Type B pancreatic cell (in vitro differentiated cells): ENCODE measurements around the gene RGS7BP. TPM values are rescaled to one million over a fixed set of nuclear protein-coding genes. Genes with fewer than 3 reads are reported as not detected.

Experiments used
- DNase-seq: peaks from one replicate; pipeline ENCODE4 v3.0.0; 2021; ENCODE audit warnings: mixed read lengths; ENCODE audit not compliant: unreplicated experiment; ENCODE audit errors: extremely low spot score
- H3K27ac Mint-ChIP-seq: 2 replicates; pipeline ENCODE4 v1.8.0; 2021; ENCODE audit warnings: mild to moderate bottlenecking, mixed read lengths
- H3K27me3 Mint-ChIP-seq: 2 replicates; pipeline ENCODE4 v1.8.0; 2021; ENCODE audit warnings: mixed read lengths
- H3K36me3 Mint-ChIP-seq: 2 replicates; pipeline ENCODE4 v1.8.0; 2021; ENCODE audit warnings: mixed read lengths
- H3K4me1 Mint-ChIP-seq: one replicate; pipeline ENCODE4 v1.8.0; 2021; ENCODE audit warnings: mixed read lengths; ENCODE audit not compliant: unreplicated experiment
- H3K4me3 Mint-ChIP-seq: 2 replicates; pipeline ENCODE4 v1.8.0; 2021; ENCODE audit warnings: mild to moderate bottlenecking, mixed read lengths
- H3K9me3 Mint-ChIP-seq: 2 replicates; pipeline ENCODE4 v1.8.0; 2021; ENCODE audit warnings: mixed read lengths
- total RNA-seq: library from RNA; stranded (reverse); gene quantifications from 2 replicates; pipeline ENCODE4 v1.2.1, GENCODE V29; 2021; ENCODE audit warnings: low replicate concordance
- TF ChIP-seq, protein P1 (sequence below): fragments of 200-600 bp; sonication (generic); conservative IDR thresholded peaks from 2 replicates; pipeline ENCODE4 v1.5.0; 2021; ENCODE audit warnings: antibody characterized with exemption, mild to moderate bottlenecking

Gene RGS7BP
- total RNA-seq, 1 donor from 2014 or later: 2.0 TPM

DNA sequence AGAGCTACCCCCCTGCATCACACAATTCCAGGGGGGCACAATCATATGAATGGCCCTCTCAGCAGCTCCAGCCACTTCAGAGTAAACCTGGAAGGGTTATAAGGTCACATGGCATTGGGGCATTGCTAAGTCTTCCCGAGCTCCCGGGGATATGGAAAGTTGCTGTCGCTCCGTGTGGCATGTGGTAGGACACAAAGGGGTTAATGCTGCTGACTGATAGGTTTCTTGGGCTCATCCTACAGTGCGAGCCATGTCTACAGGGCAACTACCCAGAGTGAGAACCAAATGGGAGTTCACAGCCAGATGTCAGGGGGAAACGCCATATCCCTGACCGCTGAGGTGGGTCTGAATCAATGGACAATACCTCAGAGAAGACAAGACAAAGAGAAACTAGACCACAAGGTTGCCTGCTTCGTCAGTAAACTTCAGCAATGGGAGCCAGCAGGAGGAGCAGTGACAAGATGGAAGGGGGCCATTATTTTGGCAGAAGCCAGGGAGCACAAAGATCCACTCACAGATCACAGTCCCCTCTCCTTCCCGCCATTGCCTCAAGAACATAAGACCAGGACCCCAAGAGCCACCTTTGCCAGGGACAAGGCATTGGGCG lies 132.1 kb downstream of the RGS7BP start:
- no peaks in the 10 kb centered on the region for H3K9me3 Mint-ChIP-seq
- DNase-seq: no peak
- H3K27ac Mint-ChIP-seq: no peak overlapping the region
- no peaks in the 10 kb centered on the region for H3K4me1 Mint-ChIP-seq
- H3K36me3 Mint-ChIP-seq: no peaks in the 10 kb centered on the region
- no peak overlapping the region for H3K4me3 Mint-ChIP-seq
- TF ChIP-seq, protein P1, sequence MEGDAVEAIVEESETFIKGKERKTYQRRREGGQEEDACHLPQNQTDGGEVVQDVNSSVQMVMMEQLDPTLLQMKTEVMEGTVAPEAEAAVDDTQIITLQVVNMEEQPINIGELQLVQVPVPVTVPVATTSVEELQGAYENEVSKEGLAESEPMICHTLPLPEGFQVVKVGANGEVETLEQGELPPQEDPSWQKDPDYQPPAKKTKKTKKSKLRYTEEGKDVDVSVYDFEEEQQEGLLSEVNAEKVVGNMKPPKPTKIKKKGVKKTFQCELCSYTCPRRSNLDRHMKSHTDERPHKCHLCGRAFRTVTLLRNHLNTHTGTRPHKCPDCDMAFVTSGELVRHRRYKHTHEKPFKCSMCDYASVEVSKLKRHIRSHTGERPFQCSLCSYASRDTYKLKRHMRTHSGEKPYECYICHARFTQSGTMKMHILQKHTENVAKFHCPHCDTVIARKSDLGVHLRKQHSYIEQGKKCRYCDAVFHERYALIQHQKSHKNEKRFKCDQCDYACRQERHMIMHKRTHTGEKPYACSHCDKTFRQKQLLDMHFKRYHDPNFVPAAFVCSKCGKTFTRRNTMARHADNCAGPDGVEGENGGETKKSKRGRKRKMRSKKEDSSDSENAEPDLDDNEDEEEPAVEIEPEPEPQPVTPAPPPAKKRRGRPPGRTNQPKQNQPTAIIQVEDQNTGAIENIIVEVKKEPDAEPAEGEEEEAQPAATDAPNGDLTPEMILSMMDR: no peak
- peaks cover 13% of the 10 kb centered on the region for H3K27me3 Mint-ChIP-seq

DNA sequence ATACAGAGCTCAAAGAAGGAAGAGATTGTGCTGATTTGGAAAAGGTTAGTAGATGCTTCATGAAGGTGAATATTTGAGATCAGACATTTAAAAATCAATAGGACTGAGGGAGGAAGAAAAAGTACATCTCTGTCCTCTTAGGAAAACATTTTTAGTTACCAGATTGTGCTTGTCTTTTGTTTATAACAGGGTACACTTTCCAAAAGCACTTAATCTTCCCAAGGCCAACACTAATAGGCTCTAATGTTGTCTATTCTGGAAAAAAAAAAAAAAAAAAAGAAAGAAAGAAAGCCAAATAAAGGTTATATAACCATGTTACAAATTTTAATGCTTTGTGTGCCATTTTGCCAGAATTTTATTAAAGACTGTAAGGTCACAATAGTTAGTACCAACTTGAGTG lies 139.0 kb downstream of the RGS7BP start:
- Mint-ChIP-seq H3K4me3 (no peak overlapping the region), H3K27ac (no peak overlapping the region), H3K36me3 (no peaks in the 10 kb centered on the region), H3K27me3 (no peaks in the 10 kb centered on the region), H3K4me1 (no peaks in the 10 kb centered on the region), H3K9me3 (no peaks in the 10 kb centered on the region)
- TF ChIP-seq, protein P1: no peak
- DNase-seq: no peak

DNA sequence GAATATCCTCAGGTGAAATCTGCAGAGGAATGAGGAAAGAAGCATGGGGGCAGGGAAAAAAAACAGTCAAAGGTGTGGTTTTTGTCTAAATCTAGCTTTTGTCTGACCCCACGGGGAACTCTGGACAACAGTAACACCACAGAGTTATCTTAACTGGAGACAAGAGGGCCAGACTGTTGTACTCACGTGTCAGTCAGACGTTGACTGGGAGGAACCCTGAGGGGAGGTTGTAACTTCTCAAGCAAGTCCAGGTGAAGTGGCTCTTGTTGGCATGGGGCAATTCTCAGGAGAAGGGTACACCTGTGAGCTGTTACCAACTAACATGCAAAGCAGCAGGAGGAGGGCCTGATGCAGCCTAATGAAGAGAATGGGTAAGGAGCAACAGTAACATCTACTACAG lies 140.4 kb downstream of the RGS7BP start:
- Mint-ChIP-seq H3K4me1 (no peaks in the 10 kb centered on the region), H3K27me3 (no peaks in the 10 kb centered on the region), H3K4me3 (no peak overlapping the region), H3K9me3 (no peaks in the 10 kb centered on the region), H3K36me3 (no peaks in the 10 kb centered on the region), H3K27ac (no peak overlapping the region)
- DNase-seq: no peak
- TF ChIP-seq, protein P1: no peak

DNA sequence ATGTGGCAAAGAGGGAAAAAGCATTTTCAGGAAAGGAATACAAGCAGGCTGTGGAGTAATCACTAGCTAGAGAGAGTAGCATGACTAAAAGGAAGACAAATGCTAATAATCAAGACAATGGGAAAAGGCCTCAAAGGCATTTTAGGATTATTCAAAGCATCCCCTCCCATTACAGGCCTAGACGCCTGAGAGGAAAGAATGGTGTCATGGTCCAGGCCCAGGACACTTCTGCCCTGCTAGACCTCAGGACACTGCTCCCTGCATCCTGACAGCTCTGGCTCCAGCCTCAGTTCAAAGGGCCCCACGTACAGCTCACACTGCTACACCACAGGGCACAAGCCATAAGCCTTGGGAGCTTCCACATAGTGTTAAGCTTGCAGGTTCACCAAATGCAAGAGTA lies 143.7 kb downstream of the RGS7BP start:
- Mint-ChIP-seq H3K4me1 (peaks cover 6% of the 10 kb centered on the region), H3K4me3 (no peak overlapping the region), H3K9me3 (peaks cover 10% of the 10 kb centered on the region), H3K27ac (no peak overlapping the region), H3K27me3 (no peaks in the 10 kb centered on the region), H3K36me3 (no peaks in the 10 kb centered on the region)
- no peak for DNase-seq
- TF ChIP-seq, protein P1: no peak

DNA sequence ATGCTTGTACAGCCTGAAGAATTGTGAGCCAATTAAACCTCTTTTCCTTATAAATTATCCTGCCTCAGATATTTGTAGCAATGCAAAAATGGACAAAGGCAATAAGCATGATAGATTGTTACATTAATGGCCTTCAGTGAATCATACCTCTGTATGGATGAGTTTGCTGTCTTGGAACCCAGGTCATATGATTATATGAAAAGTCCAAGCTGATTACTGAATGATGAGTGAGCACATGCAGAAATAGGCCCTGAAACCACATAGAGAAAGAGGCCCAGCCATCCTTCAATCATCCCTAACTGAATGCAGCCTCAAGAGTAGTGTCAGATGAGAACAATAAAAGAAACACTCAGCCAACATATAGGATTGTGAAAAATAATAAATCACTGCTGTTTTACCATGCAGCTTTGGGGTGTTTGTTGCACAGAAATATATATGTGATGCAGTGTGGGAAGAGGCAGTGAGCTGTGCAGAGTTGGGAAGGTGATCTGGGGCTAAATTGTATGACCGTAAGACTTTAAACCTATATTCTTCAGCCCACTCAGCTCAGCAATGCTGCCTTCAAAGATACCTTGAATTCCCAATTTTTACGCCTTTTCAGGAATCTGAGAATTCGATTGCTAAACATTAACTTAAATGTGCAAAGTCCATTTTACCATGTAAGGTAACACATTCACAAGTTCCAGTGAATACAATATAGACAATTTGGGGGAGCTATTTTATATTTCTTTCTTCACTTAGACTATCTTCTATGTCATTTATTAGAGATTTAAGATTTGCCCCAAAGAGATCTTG lies 148.1 kb downstream of the RGS7BP start:
- Mint-ChIP-seq H3K27me3 (no peaks in the 10 kb centered on the region), H3K4me3 (no peak overlapping the region), H3K4me1 (peaks cover 10% of the 10 kb centered on the region), H3K27ac (no peak overlapping the region), H3K36me3 (no peaks in the 10 kb centered on the region), H3K9me3 (peaks cover 10% of the 10 kb centered on the region)
- TF ChIP-seq, protein P1: no peak
- DNase-seq: no peak
